HepG2 (cell line): ENCODE results near the gene SLC51B. TPM values are rescaled to one million over a fixed set of nuclear protein-coding genes. Genes with fewer than 3 reads are reported as not detected.

Experiments
- ATAC-seq: fragments of 200-7000 bp; cut with Tn5 transposase; 3 replicates; pipeline ENCODE4 v1.9.1; 2020; ENCODE audit warnings: mild to moderate bottlenecking, moderate library complexity
- BruUV-seq: library from RNA; stranded (reverse); fragments of 400-500 nt; replicated peaks from 2 replicates; lab custom pipeline; 2021; lab: Mats Ljungman, UMichigan
- CTCF ChIA-PET: fragments of 300-600 bp; formaldehyde crosslinking; extraction: SDS; loops from one replicate; lab custom pipeline; 2021; ENCODE audit warnings: low total read pairs, inconsistent platforms, low intra/inter-chr PET ratio; lab: Yijun Ruan, JAX
- POLR2A ChIA-PET: fragments of 350-600 bp; sonication (Branson Sonifier 250); formaldehyde crosslinking; loops from one replicate; lab custom pipeline; 2020; ENCODE audit warnings: antibody characterized with exemption, inconsistent platforms; lab: Yijun Ruan, JAX
- DNase-seq: peaks from one replicate; pipeline ENCODE4 v3.0.0-alpha.2; 2015; ENCODE audit warnings: low spot score
- FAIRE-seq: peaks from 3 replicates; lab custom pipeline; 2011; peaks lifted over from hg19 to GRCh38; lab: Jason Lieb, UNC
- H2AFZ ChIP-seq: one replicate; pipeline ENCODE4 v1.6.1; 2011; ENCODE audit warnings: low read length, inconsistent platforms
- H3K27ac ChIP-seq: fragments of 300-600 bp; 3 replicates; pipeline ENCODE4 v1.8.0; 2011; ENCODE audit warnings: mixed run types, mild to moderate bottlenecking, mixed read lengths, low read length, inconsistent platforms; ENCODE audit not compliant: insufficient read depth; ENCODE audit errors: extremely low read length
- H3K27me3 ChIP-seq, 2 experiments: fragments of 200-600 bp in 1 of 2; 2 replicates in 1 of 2; 3 replicates in 1 of 2; pipeline versions ENCODE4 v1.6.0 to v1.8.0; 2011; ENCODE audit warnings: low read length in 2 of 2, mild to moderate bottlenecking in 2 of 2, moderate library complexity in 2 of 2, inconsistent platforms in 1 of 2; ENCODE audit not compliant: insufficient read depth in 2 of 2, control insufficient read depth in 1 of 2
- H3K36me3 ChIP-seq, 2 experiments: fragments of 200-600 bp in 1 of 2; replicated peaks in 1 of 2; 2 replicates in 1 of 2; 3 replicates in 1 of 2; pipeline versions ENCODE4 v1.5.1 to v1.8.0; 2011; ENCODE audit warnings: low read length in 2 of 2, inconsistent platforms in 1 of 2; ENCODE audit not compliant: insufficient read depth in 2 of 2, control insufficient read depth in 1 of 2
- H3K4me1 ChIP-seq: 2 replicates; pipeline ENCODE4 v1.5.1; 2012; ENCODE audit warnings: low read length, inconsistent platforms; ENCODE audit not compliant: insufficient read depth
- H3K4me2 ChIP-seq: 2 replicates; pipeline ENCODE4 v1.6.0; 2011; ENCODE audit warnings: low read depth, low read length, inconsistent platforms
- H3K4me3 ChIP-seq, 3 experiments: fragments of 200-600 bp in 1 of 3; sonication (generic), shearing (Covaris generic) in 1 of 3; replicated peaks in 1 of 3; 2 replicates each; pipeline ENCODE4 v1.5.1; 2011 to 2016; ENCODE audit warnings: low read length in 3 of 3, inconsistent platforms in 2 of 3, low read depth in 2 of 3, mild to moderate bottlenecking in 2 of 3, control low read depth in 1 of 3, mixed read lengths in 1 of 3; ENCODE audit not compliant: insufficient read depth in 1 of 3
- H3K79me2 ChIP-seq: one replicate; pipeline ENCODE4 v1.6.1; 2011; ENCODE audit warnings: low read length, inconsistent platforms; ENCODE audit not compliant: insufficient read depth
- H3K9ac ChIP-seq: 2 replicates; pipeline ENCODE4 v1.6.0; 2011; ENCODE audit warnings: mild to moderate bottlenecking, low read depth, low read length, inconsistent platforms; ENCODE audit not compliant: insufficient read depth
- H3K9me3 ChIP-seq: 2 replicates; pipeline ENCODE4 v1.5.1; 2012; ENCODE audit warnings: mild to moderate bottlenecking, low read length
- H4K20me1 ChIP-seq: 2 replicates; pipeline ENCODE4 v1.6.0; 2011; ENCODE audit warnings: inconsistent platforms, mild to moderate bottlenecking, low read length, moderate library complexity; ENCODE audit not compliant: insufficient read depth
- CHD4 ChIP-seq: fragments of 200-600 bp; sonication (generic); IDR thresholded peaks from 2 replicates; pipeline ENCODE4 v1.7.0; 2017; ENCODE audit warnings: mild to moderate bottlenecking, low read length, borderline replicate concordance
- FOXA3 ChIP-seq: IDR thresholded peaks from 2 replicates; pipeline ENCODE4 v1.6.1; 2016; ENCODE audit warnings: missing genetic modification reagents, missing compliant biosample characterization
- FOXK1 ChIP-seq: sonication (generic); formaldehyde crosslinking; IDR thresholded peaks from 2 replicates; pipeline ENCODE4 v1.4.0; 2020; ENCODE audit warnings: low read depth, missing genetic modification reagents, borderline replicate concordance
- GATAD1 ChIP-seq: IDR thresholded peaks from 2 replicates; pipeline ENCODE4 v1.6.1; 2016; ENCODE audit warnings: missing genetic modification reagents, missing compliant biosample characterization
- NFE2 ChIP-seq: sonication (generic); formaldehyde crosslinking; IDR thresholded peaks from 2 replicates; pipeline ENCODE4 v1.4.0; 2020; ENCODE audit warnings: missing genetic modification reagents
- SP4 ChIP-seq: sonication (generic); formaldehyde crosslinking; IDR thresholded peaks from 2 replicates; pipeline ENCODE4 v1.8.1; 2023; ENCODE audit warnings: mild to moderate bottlenecking, missing genetic modification reagents
- SRY ChIP-seq: sonication (generic); formaldehyde crosslinking; IDR thresholded peaks from 2 replicates; pipeline ENCODE4 v1.8.0; 2022; ENCODE audit warnings: mild to moderate bottlenecking, missing genetic modification reagents
- YEATS4 ChIP-seq: sonication (generic); formaldehyde crosslinking; IDR thresholded peaks from 2 replicates; pipeline ENCODE4 v1.4.0; 2020; ENCODE audit warnings: missing genetic modification reagents, borderline replicate concordance
- ZBTB38 ChIP-seq: sonication (generic); formaldehyde crosslinking; IDR thresholded peaks from 2 replicates; pipeline ENCODE4 v1.5.1; 2020; ENCODE audit warnings: mild to moderate bottlenecking, missing genetic modification reagents
- ZFP36L2 ChIP-seq: sonication (generic); formaldehyde crosslinking; IDR thresholded peaks from 2 replicates; pipeline ENCODE4 v1.4.0; 2020; ENCODE audit warnings: missing genetic modification reagents
- ZNF451 ChIP-seq: sonication (generic); formaldehyde crosslinking; IDR thresholded peaks from 2 replicates; pipeline ENCODE4 v1.5.0; 2020; ENCODE audit warnings: mild to moderate bottlenecking, missing genetic modification reagents
- ZNF776 ChIP-seq: sonication (generic); formaldehyde crosslinking; IDR thresholded peaks from 2 replicates; pipeline ENCODE4 v1.4.0; 2020; ENCODE audit warnings: mild to moderate bottlenecking, missing genetic modification reagents
- ZNF792 ChIP-seq: IDR thresholded peaks from 2 replicates; pipeline ENCODE4 v1.6.1; 2016
- WGBS: methylation state at CpG from one replicate; pipeline ENCODE4 v1.1.6; 2017; ENCODE audit warnings: low lambda C conversion rate; 5-methylcytosine and 5-hydroxymethylcytosine counted together
- in situ Hi-C: cut with HindIII; loops from 2 replicates; pipeline ENCODE4 v1.10.0; 2017; ENCODE audit warnings: low pct_unique_long_range_greater_than_20kb; ENCODE audit not compliant: extremely low pct_ligation_motif_present
- intact Hi-C: fragments of 100-400 bp; cut with micrococcal nuclease; formaldehyde crosslinking; loops from one replicate; pipeline ENCODE4 v1.10.0; 2022; ENCODE audit not compliant: unreplicated experiment
- polyA plus RNA-seq, 8 experiments: library from polyadenylated mRNA; depleted of rRNA in 3 of 8; stranded (reverse) in 7 of 8; unstranded in 1 of 8; fragments of >200 nt; fragmentation: Illumina TruSeq in 4 of 8; extraction: Trizol in 4 of 8; gene quantifications; 2 replicates each; pipeline versions ENCODE4 v1.2.1 to v1.2.3, GENCODE V29; 2011 to 2016; ENCODE audit warnings: low read depth in 4 of 8, missing spikeins in 1 of 8, mixed read lengths in 1 of 8; ENCODE audit not compliant: insufficient read depth in 1 of 8
- total RNA-seq, 5 experiments: library from RNA; depleted of rRNA; stranded (reverse); fragments of >200 nt; fragmentation: Illumina TruSeq; extraction: Trizol; gene quantifications; 2 replicates each; pipeline ENCODE4 v1.2.3, GENCODE V29; 2016; ENCODE audit warnings: low read depth in 1 of 5
- TF ChIP-seq, protein P1 (sequence below): sonication (generic); formaldehyde crosslinking; IDR thresholded peaks from 2 replicates; pipeline ENCODE4 v1.5.0; 2020; ENCODE audit warnings: mild to moderate bottlenecking, missing genetic modification reagents

SLC51B gene
- total and polyA plus RNA-seq, 2 of the 13 experiments (the other 11 are each of a cell fraction or from before 2014, with no cell fraction given): 14.9 to 17.1 TPM

DNA sequence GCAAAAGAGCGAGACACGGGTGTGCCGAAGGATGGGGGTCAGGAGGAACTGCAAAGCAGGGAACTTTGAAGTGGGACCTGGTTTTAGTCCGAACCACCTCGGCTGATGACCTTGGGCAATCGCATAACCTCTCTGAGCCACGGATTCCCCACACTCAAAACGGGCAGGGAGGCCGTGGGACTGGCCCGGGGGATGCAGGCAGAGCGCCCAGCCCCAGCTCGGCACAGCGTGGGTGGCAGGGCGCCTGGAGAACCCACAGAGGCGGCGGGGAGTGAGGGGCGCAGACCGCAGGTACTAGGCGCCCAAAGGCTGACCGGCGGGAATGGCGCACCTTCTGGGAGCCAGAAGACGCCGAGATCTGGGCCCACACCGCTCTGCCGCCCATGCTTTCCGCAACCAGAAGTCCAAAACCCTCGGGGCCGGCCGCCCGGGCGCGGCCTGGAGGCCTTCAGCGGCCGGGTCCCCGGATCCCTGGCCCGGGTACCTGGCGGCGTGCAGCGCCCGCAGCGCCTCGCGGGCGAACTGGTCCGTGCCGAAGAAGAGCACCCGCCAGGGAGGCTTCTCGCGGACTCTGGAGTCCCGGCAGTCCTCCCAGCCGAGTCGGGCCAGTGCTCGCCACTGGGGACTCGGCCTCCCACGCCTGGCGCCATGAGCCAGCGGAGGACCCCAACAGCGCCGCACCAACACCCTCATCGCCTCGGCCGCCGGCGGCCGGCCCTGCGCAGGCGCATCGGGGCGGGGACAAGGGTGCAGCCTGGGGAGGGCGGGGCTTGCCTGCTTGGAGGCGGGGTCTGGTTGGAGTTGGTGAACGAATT, 16.1 kb upstream of the SLC51B start, which contains the start of gene MTFMT:
MTFMT (minus strand) TSS at position 719 of the 815 bp plus-strand sequence; CDS start at position 693, 26 bp downstream.
- ATAC-seq (peak; percentile 73), DNase-seq (peak; percentile 68), FAIRE-seq (no peak)
- CTCF ChIA-PET: interaction anchor here (0.9 kb wide), 1 partner anchor 25 kb away, joined by 3 read pairs; no protein-coding TSS in a partner anchor
- peak within 1 kb of the TSS; percentile 87 for H3K9ac ChIP-seq
- peaks cover 52% of the 10 kb centered on the region for H3K4me1 ChIP-seq
- no peak within 1 kb of the TSS for H2AFZ ChIP-seq
- 2% methylated on average over 6 of the region's 73 CpGs for WGBS
- in situ Hi-C loops: no loop called here
- H3K4me2 ChIP-seq: peak within 1 kb of the TSS; percentile 85
- H3K27ac ChIP-seq: peak within 1 kb of the TSS; percentile 66
- no TSS peak for BruUV-seq
- no peaks in the 10 kb centered on the region for H3K9me3 ChIP-seq
- peaks cover 5 to 18% of the 10 kb centered on the region in 2 experiments; a peak in 3 of 5 replicates for H3K36me3 ChIP-seq
- POLR2A ChIA-PET: no interaction called here
- no peaks in the 10 kb centered on the region; a peak in 1 of 5 replicates for H3K27me3 ChIP-seq
- no peaks in the 10 kb centered on the region for H4K20me1 ChIP-seq
- H3K79me2 ChIP-seq: peaks cover 15% of the 10 kb centered on the region
- intact Hi-C loops: no loop called here
- peak within 1 kb of the TSS; percentile 89 to 97 (median 95) for H3K4me3 ChIP-seq
- TF ChIP-seq FOXA3 (CRISPR knock-in tag) (no peak), NFE2 (CRISPR knock-in tag) (no peak), ZNF776 (peak; percentile 74; the same call in 1 of the 2 replicates), FOXK1 (CRISPR knock-in tag) (no peak), GATAD1 (CRISPR knock-in tag) (peak; percentile 21; the same call in 1 of the 2 replicates), SRY (peak; percentile 90; the same call in 1 of the 2 replicates), YEATS4 (CRISPR knock-in tag) (peak; percentile 84; the same call in 1 of the 2 replicates), SP4 (CRISPR knock-in tag) (peak; percentile 56; the same call in 1 of the 2 replicates), ZBTB38 (no peak; the same call in 1 of the 2 replicates), ZFP36L2 (CRISPR knock-in tag) (no peak), CHD4 (no peak), ZNF451 (CRISPR knock-in tag) (peak; percentile 52; the same call in 1 of the 2 replicates), ZNF792 (CRISPR knock-in tag) (peak; percentile 63; the same call in 1 of the 2 replicates)
- TF ChIP-seq, protein P1, sequence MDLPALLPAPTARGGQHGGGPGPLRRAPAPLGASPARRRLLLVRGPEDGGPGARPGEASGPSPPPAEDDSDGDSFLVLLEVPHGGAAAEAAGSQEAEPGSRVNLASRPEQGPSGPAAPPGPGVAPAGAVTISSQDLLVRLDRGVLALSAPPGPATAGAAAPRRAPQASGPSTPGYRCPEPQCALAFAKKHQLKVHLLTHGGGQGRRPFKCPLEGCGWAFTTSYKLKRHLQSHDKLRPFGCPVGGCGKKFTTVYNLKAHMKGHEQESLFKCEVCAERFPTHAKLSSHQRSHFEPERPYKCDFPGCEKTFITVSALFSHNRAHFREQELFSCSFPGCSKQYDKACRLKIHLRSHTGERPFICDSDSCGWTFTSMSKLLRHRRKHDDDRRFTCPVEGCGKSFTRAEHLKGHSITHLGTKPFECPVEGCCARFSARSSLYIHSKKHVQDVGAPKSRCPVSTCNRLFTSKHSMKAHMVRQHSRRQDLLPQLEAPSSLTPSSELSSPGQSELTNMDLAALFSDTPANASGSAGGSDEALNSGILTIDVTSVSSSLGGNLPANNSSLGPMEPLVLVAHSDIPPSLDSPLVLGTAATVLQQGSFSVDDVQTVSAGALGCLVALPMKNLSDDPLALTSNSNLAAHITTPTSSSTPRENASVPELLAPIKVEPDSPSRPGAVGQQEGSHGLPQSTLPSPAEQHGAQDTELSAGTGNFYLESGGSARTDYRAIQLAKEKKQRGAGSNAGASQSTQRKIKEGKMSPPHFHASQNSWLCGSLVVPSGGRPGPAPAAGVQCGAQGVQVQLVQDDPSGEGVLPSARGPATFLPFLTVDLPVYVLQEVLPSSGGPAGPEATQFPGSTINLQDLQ (CRISPR knock-in tag): 0 out of 2 replicates have a peak, but pooled peaks have one; percentile 57
